Naive B cell (primary cell): ENCODE measurements around the gene DACH1. TPM values are rescaled to one million over a fixed set of nuclear protein-coding genes. Genes with fewer than 3 reads are reported as not detected.

ENCODE experiments used
- ATAC-seq, 2 donors: fragments of 150-1000 bp; cut with Tn5 transposase; 2 replicates each; pipeline ENCODE4 v1.10.0; 2021; ENCODE audit warnings: low read depth in 2 of 2, mild to moderate bottlenecking in 2 of 2, moderate library complexity in 2 of 2
- DNase-seq: peaks from one replicate; pipeline ENCODE4 v3.0.0; 2022
- H3K27ac Mint-ChIP-seq, 6 donors: one replicate each; pipeline ENCODE4 v1.8.0; 2020 to 2022; ENCODE audit warnings: mild to moderate bottlenecking in 6 of 6, mixed read lengths in 6 of 6, moderate library complexity in 5 of 6, inconsistent platforms in 2 of 6
- H3K27me3 Mint-ChIP-seq, 3 donors: one replicate each; pipeline ENCODE4 v1.8.0; 2021 to 2022; ENCODE audit warnings: mixed read lengths in 3 of 3, mild to moderate bottlenecking in 1 of 3
- H3K36me3 Mint-ChIP-seq, 2 donors: one replicate each; pipeline ENCODE4 v1.8.0; 2020 to 2022; ENCODE audit warnings: mixed read lengths in 2 of 2, inconsistent platforms in 1 of 2, mild to moderate bottlenecking in 1 of 2
- H3K4me1 Mint-ChIP-seq, 3 donors: one replicate each; pipeline ENCODE4 v1.8.0; 2020 to 2022; ENCODE audit warnings: mixed read lengths in 3 of 3, inconsistent platforms in 1 of 3, mild to moderate bottlenecking in 1 of 3, moderate library complexity in 1 of 3
- H3K4me3 Mint-ChIP-seq, 8 donors: one replicate each; pipeline ENCODE4 v1.8.0; 2020 to 2022; ENCODE audit warnings: mild to moderate bottlenecking in 8 of 8, mixed read lengths in 8 of 8, moderate library complexity in 8 of 8, inconsistent platforms in 2 of 8
- H3K9me3 Mint-ChIP-seq, 7 donors: one replicate each; pipeline ENCODE4 v1.8.0; 2020 to 2022; ENCODE audit warnings: mixed read lengths in 7 of 7, mild to moderate bottlenecking in 5 of 7, inconsistent platforms in 2 of 7, moderate library complexity in 1 of 7
- polyA plus RNA-seq, 6 donors: library from polyadenylated mRNA; unstranded; fragments of 300-500 nt; fragmentation: Illumina TruSeq; gene quantifications; one replicate each; pipeline ENCODE4 v1.2.3, GENCODE V29; 2021; ENCODE audit warnings: low read depth in 6 of 6

DACH1 gene
- polyA plus RNA-seq, 6 donors from 2014 or later: not detected

DNA sequence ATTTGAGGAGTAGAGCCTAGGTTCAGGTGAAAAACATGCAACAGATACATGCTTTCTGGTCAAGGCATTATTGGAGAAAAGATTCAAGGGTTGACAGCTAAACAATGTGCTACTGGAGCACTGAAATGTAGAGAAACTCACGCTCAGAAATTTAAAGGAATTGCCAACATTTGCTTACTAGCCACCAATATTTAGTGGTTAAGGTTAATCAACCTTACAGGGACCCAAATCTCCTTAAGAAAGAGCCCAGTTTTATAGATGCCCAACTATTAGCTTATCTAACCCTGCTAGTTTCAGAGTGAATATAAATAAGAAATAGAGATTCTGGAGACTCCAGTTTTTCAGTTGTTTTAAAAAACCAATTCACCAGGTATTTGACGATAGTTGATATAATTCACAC, 203.6 kb downstream of the DACH1 start:
- H3K4me3 Mint-ChIP-seq: no peak overlapping the region
- H3K27me3 Mint-ChIP-seq: no peaks in the 10 kb centered on the region
- no peak overlapping the region for H3K27ac Mint-ChIP-seq
- DNase-seq: no peak
- no peaks in the 10 kb centered on the region for H3K36me3 Mint-ChIP-seq
- no peaks in the 10 kb centered on the region for H3K4me1 Mint-ChIP-seq
- ATAC-seq: no peak
- no peaks in the 10 kb centered on the region for H3K9me3 Mint-ChIP-seq

DNA sequence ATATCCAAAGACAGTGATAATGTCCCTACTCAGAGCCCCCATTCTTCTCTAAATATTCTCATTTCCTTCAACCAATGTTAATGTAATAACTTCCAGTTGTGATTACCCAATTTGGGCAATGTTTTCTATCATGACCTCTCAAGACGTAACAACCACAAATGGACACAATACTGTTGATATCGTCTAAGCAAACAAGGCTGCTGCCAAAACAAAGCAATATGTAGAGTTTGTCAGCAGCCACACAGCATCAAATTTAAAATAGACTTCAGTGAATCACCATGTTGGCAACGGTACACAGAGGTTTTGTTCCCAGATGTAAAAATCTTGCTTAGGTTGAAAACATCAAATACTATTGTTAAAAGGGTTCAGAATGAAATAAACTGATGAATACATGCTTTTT, 205.1 kb downstream of the DACH1 start:
- Mint-ChIP-seq H3K36me3 (no peaks in the 10 kb centered on the region), H3K4me3 (no peak overlapping the region), H3K27ac (no peak overlapping the region), H3K27me3 (no peaks in the 10 kb centered on the region), H3K4me1 (no peaks in the 10 kb centered on the region), H3K9me3 (no peaks in the 10 kb centered on the region)
- no peak for DNase-seq
- ATAC-seq: no peak

DNA sequence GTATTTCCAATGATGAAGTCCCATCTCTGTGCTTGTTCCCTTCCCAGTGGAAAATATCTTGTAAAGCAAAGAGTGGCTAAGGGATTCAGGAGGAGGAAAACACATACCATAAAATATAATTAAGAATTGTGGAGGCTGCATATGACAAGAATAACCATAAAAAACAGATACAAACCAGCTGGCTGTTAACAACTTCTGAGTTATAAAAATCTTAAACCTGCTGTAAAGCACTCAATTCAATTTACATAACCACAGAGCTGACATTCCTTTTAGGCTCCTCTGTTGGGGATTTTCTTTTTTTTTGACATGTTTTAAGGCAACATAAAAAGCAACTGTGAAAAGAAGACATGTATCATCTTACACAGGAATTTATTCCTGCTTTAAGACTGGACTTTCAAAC, 207.6 kb downstream of the DACH1 start:
- DNase-seq (no peak), ATAC-seq (no peak)
- H3K9me3 Mint-ChIP-seq: no peaks in the 10 kb centered on the region
- no peaks in the 10 kb centered on the region for H3K36me3 Mint-ChIP-seq
- no peaks in the 10 kb centered on the region for H3K4me1 Mint-ChIP-seq
- H3K27ac Mint-ChIP-seq: no peak overlapping the region
- H3K4me3 Mint-ChIP-seq: no peak overlapping the region
- no peaks in the 10 kb centered on the region for H3K27me3 Mint-ChIP-seq

DNA sequence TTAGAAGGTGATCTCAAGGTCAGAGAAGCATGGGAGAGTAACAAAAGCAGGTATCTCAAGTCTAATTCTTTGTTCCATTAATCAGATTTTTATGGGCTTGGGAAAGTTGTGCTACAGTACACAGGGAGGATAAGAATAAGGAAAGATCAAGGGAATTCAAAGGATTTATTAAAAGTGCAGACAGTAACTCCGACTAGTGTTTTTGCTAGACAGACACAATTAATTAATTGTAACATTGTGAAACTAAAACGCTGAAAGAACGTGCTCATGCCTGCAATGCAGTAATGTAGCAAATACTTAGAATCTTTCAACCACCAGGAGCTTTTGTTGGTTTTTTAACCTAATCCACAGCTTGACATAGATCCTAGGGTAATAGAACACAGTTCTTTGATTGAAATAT, 221.5 kb downstream of the DACH1 start:
- Mint-ChIP-seq H3K27ac (no peak overlapping the region), H3K4me3 (no peak overlapping the region), H3K4me1 (no peaks in the 10 kb centered on the region), H3K27me3 (no peaks in the 10 kb centered on the region), H3K9me3 (no peaks in the 10 kb centered on the region), H3K36me3 (no peaks in the 10 kb centered on the region)
- DNase-seq: no peak
- ATAC-seq: no peak

DNA sequence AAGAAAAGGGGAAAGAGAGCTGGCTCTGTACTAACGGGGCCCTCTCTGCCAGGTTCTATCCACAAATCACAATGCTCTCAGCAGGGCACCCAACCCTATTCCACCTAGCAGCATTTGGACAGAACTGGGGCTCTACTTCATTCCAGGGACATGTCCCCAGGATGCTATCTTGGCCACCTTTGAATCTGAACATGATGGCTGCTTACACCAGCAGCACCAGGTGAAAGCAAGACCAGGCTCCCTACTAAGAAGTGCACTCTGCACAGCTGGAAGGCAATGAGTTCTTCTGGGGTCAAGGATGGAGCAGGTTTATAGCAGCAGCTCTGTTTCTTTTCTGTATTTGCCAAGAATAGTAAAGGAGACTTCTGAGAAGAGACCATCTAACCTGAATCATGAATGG, 222.4 kb downstream of the DACH1 start:
- no peaks in the 10 kb centered on the region for H3K4me1 Mint-ChIP-seq
- DNase-seq (no peak), ATAC-seq (no peak)
- H3K9me3 Mint-ChIP-seq: no peaks in the 10 kb centered on the region
- H3K27me3 Mint-ChIP-seq: no peaks in the 10 kb centered on the region
- H3K27ac Mint-ChIP-seq: no peak overlapping the region
- H3K4me3 Mint-ChIP-seq: no peak overlapping the region
- H3K36me3 Mint-ChIP-seq: no peaks in the 10 kb centered on the region

- no peak for ATAC-seq
- no peak for DNase-seq
- Mint-ChIP-seq H3K9me3 (no peaks in the 10 kb centered on the region), H3K27ac (no peak overlapping the region), H3K36me3 (no peaks in the 10 kb centered on the region), H3K27me3 (no peaks in the 10 kb centered on the region), H3K4me1 (no peaks in the 10 kb centered on the region), H3K4me3 (no peak overlapping the region)
Observed at GRCh38 chr13:71643448-71643860, 223.6 kb downstream of the DACH1 start.

- Mint-ChIP-seq H3K4me3 (no peak overlapping the region), H3K27ac (no peak overlapping the region), H3K4me1 (no peaks in the 10 kb centered on the region), H3K27me3 (no peaks in the 10 kb centered on the region), H3K36me3 (no peaks in the 10 kb centered on the region), H3K9me3 (no peaks in the 10 kb centered on the region)
- ATAC-seq (no peak), DNase-seq (no peak)
Observed at GRCh38 chr13:71638751-71639150, 228.3 kb downstream of the DACH1 start.

GRCh38 chr13:71634602-71635443, 232.2 kb downstream of the DACH1 start:
- H3K36me3 Mint-ChIP-seq: no peaks in the 10 kb centered on the region
- no peak overlapping the region for H3K4me3 Mint-ChIP-seq
- DNase-seq (no peak), ATAC-seq (no peak)
- no peaks in the 10 kb centered on the region for H3K27me3 Mint-ChIP-seq
- H3K27ac Mint-ChIP-seq: no peak overlapping the region
- no peaks in the 10 kb centered on the region for H3K4me1 Mint-ChIP-seq
- H3K9me3 Mint-ChIP-seq: peaks cover 0 to 1% (median 0%) of the 10 kb centered on the region in 7 donors

GRCh38 chr13:71634182-71634581, 232.8 kb downstream of the DACH1 start:
- Mint-ChIP-seq H3K27ac (no peak overlapping the region), H3K9me3 (peaks cover 0 to 1% (median 0%) of the 10 kb centered on the region in 7 donors), H3K4me1 (no peaks in the 10 kb centered on the region)

GRCh38 chr13:71632721-71633120, 234.3 kb downstream of the DACH1 start:
- no peak for ATAC-seq
- Mint-ChIP-seq H3K9me3 (peaks cover 0 to 1% (median 0%) of the 10 kb centered on the region in 7 donors), H3K4me1 (no peaks in the 10 kb centered on the region), H3K27ac (no peak overlapping the region), H3K4me3 (no peak overlapping the region), H3K36me3 (no peaks in the 10 kb centered on the region), H3K27me3 (no peaks in the 10 kb centered on the region)
- no peak for DNase-seq

More at GRCh38 chr13:71634182-71634581, 232.8 kb downstream of the DACH1 start:
- ATAC-seq (no peak), DNase-seq (no peak)
- Mint-ChIP-seq H3K36me3 (no peaks in the 10 kb centered on the region), H3K4me3 (no peak overlapping the region), H3K27me3 (no peaks in the 10 kb centered on the region)

DNA sequence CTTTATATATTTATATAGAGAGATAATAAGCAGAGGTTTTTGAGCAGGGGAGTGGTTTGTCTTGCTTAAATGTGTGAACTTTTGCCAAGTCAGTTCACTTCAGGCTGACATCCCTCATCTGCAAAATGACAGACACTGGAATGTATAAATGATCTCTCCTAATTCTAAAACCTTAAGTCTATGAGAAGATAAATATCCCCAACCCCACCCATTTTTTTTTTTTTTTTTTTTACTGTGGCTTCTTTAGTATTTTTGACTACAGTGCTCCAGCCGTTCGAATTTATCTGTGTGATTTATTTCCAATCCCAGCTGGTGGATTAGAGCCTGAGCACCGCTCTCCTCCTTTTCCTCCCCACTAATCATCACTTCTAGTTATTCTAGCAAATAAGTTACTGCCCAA, 234.8 kb downstream of the DACH1 start:
- no peaks in the 10 kb centered on the region for H3K4me1 Mint-ChIP-seq

GRCh38 chr13:71629167-71629566, 237.8 kb downstream of the DACH1 start:
- DNase-seq: no peak
- Mint-ChIP-seq H3K27me3 (no peaks in the 10 kb centered on the region), H3K4me3 (no peak overlapping the region), H3K9me3 (peaks cover 0 to 1% (median 0%) of the 10 kb centered on the region in 7 donors), H3K27ac (no peak overlapping the region), H3K4me1 (no peaks in the 10 kb centered on the region), H3K36me3 (no peaks in the 10 kb centered on the region)
- no peak for ATAC-seq

More for the DNA sequence above, 234.8 kb downstream of the DACH1 start:
- no peak overlapping the region for H3K4me3 Mint-ChIP-seq
- peaks cover 0 to 1% (median 0%) of the 10 kb centered on the region in 7 donors for H3K9me3 Mint-ChIP-seq
- no peaks in the 10 kb centered on the region for H3K36me3 Mint-ChIP-seq
- H3K27me3 Mint-ChIP-seq: no peaks in the 10 kb centered on the region
- ATAC-seq: no peak
- DNase-seq: no peak
- H3K27ac Mint-ChIP-seq: no peak overlapping the region

DNA sequence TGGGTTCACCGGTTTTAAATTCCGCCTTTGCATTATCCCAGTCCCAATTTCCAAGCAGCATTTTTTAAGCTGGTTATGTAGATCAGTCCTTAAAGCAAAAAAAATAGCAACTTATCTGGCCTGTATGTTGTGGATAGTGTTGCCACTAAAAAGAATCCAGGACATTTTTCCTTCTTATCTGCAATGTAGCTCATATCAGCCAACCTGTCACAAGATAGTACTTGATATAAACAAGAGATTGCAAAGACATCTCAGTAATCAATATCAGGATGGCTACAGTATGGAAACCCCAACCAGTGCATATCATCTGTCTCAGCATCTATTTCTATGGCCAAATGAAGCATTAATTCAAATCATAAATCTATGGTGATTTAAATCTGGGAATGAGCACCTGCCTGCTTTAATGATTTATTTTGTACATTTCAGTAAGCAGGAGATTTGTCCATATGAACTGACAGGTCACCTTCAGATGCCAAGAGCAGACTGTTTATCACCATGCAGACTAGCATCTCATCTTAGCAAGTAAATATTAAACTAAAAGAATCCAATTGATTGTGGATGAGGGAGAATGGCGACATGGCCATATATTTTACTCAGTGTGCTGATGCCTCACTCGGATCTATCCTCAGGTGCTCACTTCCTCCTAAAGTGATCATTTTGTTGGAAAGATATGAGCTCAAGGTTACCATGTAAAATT, 240.4 kb downstream of the DACH1 start:
- H3K4me3 Mint-ChIP-seq: no peak overlapping the region
- no peaks in the 10 kb centered on the region for H3K9me3 Mint-ChIP-seq
- H3K36me3 Mint-ChIP-seq: no peaks in the 10 kb centered on the region
- no peak for DNase-seq
- H3K27me3 Mint-ChIP-seq: no peaks in the 10 kb centered on the region
- H3K4me1 Mint-ChIP-seq: no peaks in the 10 kb centered on the region
- ATAC-seq: no peak
- no peak overlapping the region for H3K27ac Mint-ChIP-seq

GRCh38 chr13:71625694-71626093, 241.3 kb downstream of the DACH1 start:
- ATAC-seq: no peak
- no peak for DNase-seq
- no peak overlapping the region for H3K4me3 Mint-ChIP-seq
- no peaks in the 10 kb centered on the region for H3K4me1 Mint-ChIP-seq
- no peaks in the 10 kb centered on the region for H3K27me3 Mint-ChIP-seq
- no peaks in the 10 kb centered on the region for H3K36me3 Mint-ChIP-seq
- no peak overlapping the region for H3K27ac Mint-ChIP-seq
- H3K9me3 Mint-ChIP-seq: no peaks in the 10 kb centered on the region
